22Rv1 (cell line): Measurements from ENCODE around the gene FAM200C.

Experiments
- ZFX ChIP-seq: fragments of 450-650 bp; IDR thresholded peaks from 2 replicates; pipeline ENCODE4 v1.6.1; 2017; ENCODE audit warnings: antibody characterized with exemption, borderline replicate concordance
- TF ChIP-seq, protein P1 (sequence below): fragments of 450-650 bp; IDR thresholded peaks from 2 replicates; pipeline ENCODE4 v1.5.1; 2017; ENCODE audit warnings: mild to moderate bottlenecking

GRCh38 chr5:160432787-160433186 is 32.9 kb upstream of the FAM200C start:
- TF ChIP-seq, protein P1, sequence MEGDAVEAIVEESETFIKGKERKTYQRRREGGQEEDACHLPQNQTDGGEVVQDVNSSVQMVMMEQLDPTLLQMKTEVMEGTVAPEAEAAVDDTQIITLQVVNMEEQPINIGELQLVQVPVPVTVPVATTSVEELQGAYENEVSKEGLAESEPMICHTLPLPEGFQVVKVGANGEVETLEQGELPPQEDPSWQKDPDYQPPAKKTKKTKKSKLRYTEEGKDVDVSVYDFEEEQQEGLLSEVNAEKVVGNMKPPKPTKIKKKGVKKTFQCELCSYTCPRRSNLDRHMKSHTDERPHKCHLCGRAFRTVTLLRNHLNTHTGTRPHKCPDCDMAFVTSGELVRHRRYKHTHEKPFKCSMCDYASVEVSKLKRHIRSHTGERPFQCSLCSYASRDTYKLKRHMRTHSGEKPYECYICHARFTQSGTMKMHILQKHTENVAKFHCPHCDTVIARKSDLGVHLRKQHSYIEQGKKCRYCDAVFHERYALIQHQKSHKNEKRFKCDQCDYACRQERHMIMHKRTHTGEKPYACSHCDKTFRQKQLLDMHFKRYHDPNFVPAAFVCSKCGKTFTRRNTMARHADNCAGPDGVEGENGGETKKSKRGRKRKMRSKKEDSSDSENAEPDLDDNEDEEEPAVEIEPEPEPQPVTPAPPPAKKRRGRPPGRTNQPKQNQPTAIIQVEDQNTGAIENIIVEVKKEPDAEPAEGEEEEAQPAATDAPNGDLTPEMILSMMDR, result no peak
- TF ChIP-seq ZFX, result no peak
